Ectodermal cell (in vitro differentiated cells): ENCODE measurements around the gene TENT4B.

Experiments
- H3K27ac ChIP-seq: 2 replicates; pipeline ENCODE4 v1.7.0; 2013; ENCODE audit warnings: mild to moderate bottlenecking, low read depth, low read length; ENCODE audit not compliant: insufficient read depth, poor library complexity, severe bottlenecking
- H3K27me3 ChIP-seq: 2 replicates; pipeline ENCODE4 v1.7.0; 2013; ENCODE audit warnings: mild to moderate bottlenecking, low read length; ENCODE audit not compliant: insufficient read depth, control insufficient read depth, poor library complexity, severe bottlenecking
- H3K36me3 ChIP-seq: one replicate; pipeline ENCODE4 v1.7.0; 2013; ENCODE audit warnings: low read length; ENCODE audit not compliant: control insufficient read depth, insufficient read depth
- H3K4me1 ChIP-seq: one replicate; pipeline ENCODE4 v1.7.0; 2013; ENCODE audit warnings: low read length; ENCODE audit not compliant: control insufficient read depth, insufficient read depth
- H3K4me3 ChIP-seq: 2 replicates; pipeline ENCODE4 v1.7.0; 2013; ENCODE audit warnings: low read depth, low read length, control low read depth; ENCODE audit not compliant: insufficient read depth
- H3K9me3 ChIP-seq: 2 replicates; pipeline ENCODE4 v1.7.0; 2013; ENCODE audit warnings: mild to moderate bottlenecking, low read length, moderate library complexity; ENCODE audit not compliant: control insufficient read depth
- WGBS, 2 experiments: methylation state at CpG; one replicate each; pipeline ENCODE4 v1.1.7; 2013; ENCODE audit warnings: missing lambda C conversion rate in 2 of 2; 5-methylcytosine and 5-hydroxymethylcytosine counted together

Gene TENT4B

DNA sequence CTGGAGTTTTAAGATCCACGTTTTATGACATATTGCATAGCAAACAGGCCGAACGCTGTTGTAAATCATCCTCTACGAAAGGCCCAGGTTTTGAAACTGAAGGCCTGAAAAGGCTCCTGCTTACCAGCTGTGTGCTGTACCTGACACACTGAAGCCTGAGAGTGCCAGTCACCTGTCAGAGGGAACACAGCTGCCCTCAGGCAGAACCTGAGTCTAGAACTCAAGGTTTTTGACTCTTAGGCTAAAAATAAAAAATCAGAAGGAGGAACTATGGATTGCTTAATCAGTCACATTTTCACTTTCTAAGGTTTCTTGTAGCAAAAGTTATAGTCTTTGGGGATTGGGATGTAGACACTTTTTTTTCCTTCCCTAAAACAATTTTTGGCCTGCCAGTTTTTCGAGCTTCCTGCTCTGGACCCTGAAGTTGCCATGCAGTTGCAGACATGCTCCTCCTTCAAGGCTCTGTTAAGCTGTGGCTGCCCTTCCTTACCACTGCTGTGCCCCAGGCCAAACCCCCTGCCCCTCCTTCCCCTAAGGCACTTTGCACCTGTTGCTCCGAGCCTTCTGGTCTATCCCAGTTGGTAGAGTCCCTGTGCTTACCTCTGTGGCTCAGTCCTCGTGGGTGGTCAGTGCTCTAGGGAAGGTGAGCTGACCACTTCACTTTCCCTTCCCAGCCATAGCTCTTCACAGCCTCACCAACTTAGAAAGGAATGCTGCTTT is 56.6 kb downstream of the TENT4B start:
- Histone ChIP-seq H3K27ac (peak overlapping the region; percentile 30), H3K4me3 (no peak overlapping the region), H3K9me3 (no peaks in the 10 kb centered on the region), H3K4me1 (peaks cover 4% of the 10 kb centered on the region), H3K36me3 (no peaks in the 10 kb centered on the region), H3K27me3 (no peaks in the 10 kb centered on the region)
- WGBS, 2 experiments: 69 to 84% methylated on average over 6 to 7 of the region's 7 CpGs

GRCh38 chr16:50210266-50211038 is 57.3 kb downstream of the TENT4B start:
- no peak overlapping the region for H3K4me3 ChIP-seq
- H3K27ac ChIP-seq: peak overlapping the region; percentile 30
- H3K36me3 ChIP-seq: no peaks in the 10 kb centered on the region
- no peaks in the 10 kb centered on the region for H3K27me3 ChIP-seq
- H3K9me3 ChIP-seq: no peaks in the 10 kb centered on the region
- H3K4me1 ChIP-seq: peaks cover 4% of the 10 kb centered on the region
- 45 to 46% methylated on average over 3 to 5 of the region's 5 CpGs for WGBS, 2 experiments

GRCh38 chr16:50213939-50214519 is 60.9 kb downstream of the TENT4B start:
- H3K4me1 ChIP-seq: peaks cover 4% of the 10 kb centered on the region
- no peaks in the 10 kb centered on the region for H3K27me3 ChIP-seq
- 79 to 86% methylated on average over 4 of the region's 4 CpGs for WGBS, 2 experiments
- peaks cover 3% of the 10 kb centered on the region for H3K36me3 ChIP-seq
- no peaks in the 10 kb centered on the region for H3K9me3 ChIP-seq
- no peak overlapping the region for H3K4me3 ChIP-seq
- H3K27ac ChIP-seq: no peak overlapping the region

- Histone ChIP-seq H3K9me3 (no peaks in the 10 kb centered on the region), H3K27ac (no peak overlapping the region), H3K4me3 (no peak overlapping the region), H3K4me1 (no peaks in the 10 kb centered on the region), H3K27me3 (no peaks in the 10 kb centered on the region), H3K36me3 (peaks cover 3% of the 10 kb centered on the region)
- 95 to 100% methylated on average over 3 to 4 of the region's 4 CpGs for WGBS, 2 experiments
These were observed 62.6 kb downstream of the TENT4B start for GRCh38 chr16:50215680-50216079.

DNA sequence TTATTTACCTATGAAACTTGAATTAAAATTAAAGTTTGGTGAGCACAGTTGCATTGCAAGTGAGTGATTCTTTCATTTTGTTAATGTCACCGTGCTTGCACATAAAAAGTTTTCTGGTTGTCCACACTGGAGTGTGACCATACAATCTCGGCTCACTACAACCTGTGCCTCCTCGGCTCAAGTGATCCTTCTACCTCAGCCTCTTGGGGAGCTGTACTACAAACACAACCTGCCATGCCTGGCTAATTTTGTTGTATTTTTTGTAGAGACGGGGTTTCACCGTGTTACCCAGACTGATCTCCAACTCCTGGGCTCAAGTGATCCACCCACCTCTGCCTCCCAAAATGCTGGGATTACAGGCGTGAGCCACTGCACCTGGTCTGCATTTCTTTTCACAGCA is 63.1 kb downstream of the TENT4B start:
- Histone ChIP-seq H3K4me3 (no peak overlapping the region), H3K36me3 (peaks cover 3% of the 10 kb centered on the region), H3K27ac (no peak overlapping the region), H3K27me3 (no peaks in the 10 kb centered on the region), H3K4me1 (no peaks in the 10 kb centered on the region), H3K9me3 (no peaks in the 10 kb centered on the region)
- WGBS, 2 experiments: 94% methylated on average over 6 of the region's 6 CpGs

- 95% methylated on average over 4 of the region's 4 CpGs for whole genome bisulfite sequencing, 2 experiments
- no peaks in the 10 kb centered on the region for H3K27me3 ChIP-seq
- H3K4me3 ChIP-seq: no peak overlapping the region
- no peak overlapping the region for H3K27ac ChIP-seq
- no peaks in the 10 kb centered on the region for H3K4me1 ChIP-seq
- H3K9me3 ChIP-seq: no peaks in the 10 kb centered on the region
- peaks cover 3% of the 10 kb centered on the region for H3K36me3 ChIP-seq
These were observed 66.4 kb downstream of the TENT4B start for GRCh38 chr16:50219402-50219975.

DNA sequence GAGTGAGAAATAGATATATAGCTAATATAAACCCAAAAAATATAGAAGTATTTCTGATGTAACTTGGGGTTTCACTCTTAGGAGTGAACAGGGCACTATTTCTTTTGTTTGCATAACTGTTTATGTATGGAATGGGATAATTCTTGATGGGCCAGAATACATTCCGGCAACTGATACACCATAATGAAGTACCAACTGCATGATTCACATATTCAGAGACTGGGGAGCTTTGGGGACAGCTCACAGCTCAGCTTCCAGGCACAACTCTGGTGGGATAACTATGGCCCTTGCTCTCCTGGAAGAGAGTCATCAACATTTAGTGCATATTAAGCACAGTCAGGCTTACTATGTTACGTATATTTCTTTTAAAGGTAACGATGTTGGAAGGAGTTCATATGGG is 71.2 kb downstream of the TENT4B start:
- Histone ChIP-seq H3K36me3 (peaks cover 11% of the 10 kb centered on the region), H3K4me3 (no peak overlapping the region), H3K27me3 (no peaks in the 10 kb centered on the region), H3K27ac (no peak overlapping the region), H3K9me3 (no peaks in the 10 kb centered on the region), H3K4me1 (no peaks in the 10 kb centered on the region)
- 93 to 98% methylated on average over 3 of the region's 3 CpGs for WGBS, 2 experiments

GRCh38 chr16:50227120-50227519 is 74.0 kb downstream of the TENT4B start:
- 89 to 95% methylated on average over 3 of the region's 3 CpGs for WGBS, 2 experiments
- Histone ChIP-seq H3K27me3 (no peaks in the 10 kb centered on the region), H3K36me3 (peaks cover 11% of the 10 kb centered on the region), H3K27ac (no peak overlapping the region), H3K4me3 (no peak overlapping the region), H3K4me1 (no peaks in the 10 kb centered on the region), H3K9me3 (no peaks in the 10 kb centered on the region)

GRCh38 chr16:50227665-50228064 is 74.6 kb downstream of the TENT4B start:
- Histone ChIP-seq H3K27ac (no peak overlapping the region), H3K27me3 (no peaks in the 10 kb centered on the region), H3K36me3 (peaks cover 11% of the 10 kb centered on the region), H3K4me1 (no peaks in the 10 kb centered on the region), H3K4me3 (no peak overlapping the region), H3K9me3 (no peaks in the 10 kb centered on the region)
- WGBS, 2 experiments: 83 to 85% methylated on average over 7 of the region's 8 CpGs

DNA sequence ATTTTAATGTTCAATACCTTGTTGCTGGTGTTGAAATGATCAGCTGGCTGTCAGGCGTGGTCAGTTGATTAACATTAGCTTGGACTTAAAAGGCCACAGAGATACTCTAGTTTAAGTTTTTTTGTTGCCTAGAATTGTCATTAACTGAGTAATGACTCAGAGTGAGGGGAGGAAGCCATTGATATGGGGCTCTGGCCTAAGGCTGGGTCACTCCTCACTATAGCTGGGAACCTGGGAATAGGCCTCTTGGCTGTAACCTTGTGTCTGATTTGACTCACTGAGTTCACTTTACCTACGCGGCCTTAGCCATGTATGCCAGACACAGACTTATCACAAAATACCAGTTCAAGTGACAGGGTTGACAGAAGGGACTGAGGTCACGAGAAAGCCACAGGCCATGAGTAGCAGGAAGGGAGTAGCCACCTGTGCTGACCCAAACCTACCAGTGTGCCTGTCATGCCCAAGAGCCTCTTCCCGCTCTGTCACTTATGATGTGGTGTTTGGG is 75.3 kb downstream of the TENT4B start:
- no peak overlapping the region for H3K27ac ChIP-seq
- H3K4me3 ChIP-seq: no peak overlapping the region
- no peaks in the 10 kb centered on the region for H3K9me3 ChIP-seq
- 95 to 96% methylated on average over 5 of the region's 5 CpGs for WGBS, 2 experiments
- H3K4me1 ChIP-seq: no peaks in the 10 kb centered on the region
- H3K36me3 ChIP-seq: peaks cover 11% of the 10 kb centered on the region
- H3K27me3 ChIP-seq: no peaks in the 10 kb centered on the region
